Natural killer cell treated with Interleukin-12 subunit alpha and Interleukin-12 subunit beta and Interleukin-15 and Interleukin-18, amount 100 ng/mL, for 72 hours (primary cell): Measurements from ENCODE around the gene ZMPSTE24. TPM values are rescaled to one million over a fixed set of nuclear protein-coding genes. Genes with fewer than 3 reads are reported as not detected.
A peak's percentile ranks its signal among the peaks of the same experiment; 100 is the strongest.
"Not testable (repeated sequence)": the region's sequence is repeated elsewhere in the genome, so short reads cannot be mapped to it uniquely, and the experiment has no call there.

ENCODE experiments used
- ATAC-seq, 2 donors: fragments of 150-1000 bp; cut with Tn5 transposase in 1 of 2; sonication (Bioruptor Pico), chemical (Tn5 transposase) in 1 of 2; 2 replicates each; pipeline ENCODE4 v1.10.0; 2021
- DNase-seq: peaks from one replicate; pipeline ENCODE4 v3.0.0; 2022; ENCODE audit warnings: low spot score
- H3K27ac Mint-ChIP-seq, 2 donors: 1 replicate in 1 of 2; 2 replicates in 1 of 2; pipeline ENCODE4 v1.8.0; 2022; ENCODE audit warnings: mixed read lengths in 2 of 2, mild to moderate bottlenecking in 1 of 2, moderate library complexity in 1 of 2
- H3K27me3 Mint-ChIP-seq, 2 donors: 1 replicate in 1 of 2; 2 replicates in 1 of 2; pipeline ENCODE4 v1.8.0; 2022; ENCODE audit warnings: mixed read lengths in 2 of 2
- H3K36me3 Mint-ChIP-seq: one replicate; pipeline ENCODE4 v1.8.0; 2022; ENCODE audit warnings: mixed read lengths
- H3K4me1 Mint-ChIP-seq, 2 donors: 1 replicate in 1 of 2; 2 replicates in 1 of 2; pipeline ENCODE4 v1.8.0; 2022; ENCODE audit warnings: low read depth in 2 of 2, mixed read lengths in 2 of 2, mild to moderate bottlenecking in 1 of 2
- H3K4me3 Mint-ChIP-seq: one replicate; pipeline ENCODE4 v1.8.0; 2022; ENCODE audit warnings: mixed read lengths
- H3K9me3 Mint-ChIP-seq: 2 replicates; pipeline ENCODE4 v1.8.0; 2022; ENCODE audit warnings: mixed read lengths
- total RNA-seq, 2 donors: library from RNA; stranded (reverse); gene quantifications; one replicate each; pipeline ENCODE4 v1.2.3, GENCODE V29; 2022

Gene ZMPSTE24
- total RNA-seq, result 10 to 100 TPM; 36.9 to 38.5 TPM

- H3K27me3 Mint-ChIP-seq, result no peaks in the 10 kb centered on the region
- peak within 1 kb of the TSS; percentile 97 for H3K4me3 Mint-ChIP-seq
- H3K36me3 Mint-ChIP-seq, result peaks cover 26% of the 10 kb centered on the region
- DNase-seq (peak; percentile 97), ATAC-seq (peak; percentile 98 to 99)
- H3K27ac Mint-ChIP-seq, result peak within 1 kb of the TSS; percentile 99
- peaks cover 18 to 22% of the 10 kb centered on the region in 2 donors for H3K4me1 Mint-ChIP-seq
- no peaks in the 10 kb centered on the region for H3K9me3 Mint-ChIP-seq
Measured at GRCh38 chr1:40257688-40258444, at the start of gene ZMPSTE24. TSS of gene ZMPSTE24 (plus strand) at chr1:40258236. CDS start at chr1:40258272, 36 bp downstream.

- peaks cover 7 to 15% of the 10 kb centered on the region in 2 donors for H3K4me1 Mint-ChIP-seq
- no peak for ATAC-seq
- DNase-seq, result no peak
- H3K4me3 Mint-ChIP-seq, result no peak overlapping the region
- H3K36me3 Mint-ChIP-seq, result peaks cover 23% of the 10 kb centered on the region
- peak overlapping the region in 1 of 2 donors; percentile 7 for H3K27ac Mint-ChIP-seq
- no peaks in the 10 kb centered on the region for H3K27me3 Mint-ChIP-seq
- no peaks in the 10 kb centered on the region for H3K9me3 Mint-ChIP-seq
Measured at GRCh38 chr1:40210511-40211204, 47.4 kb upstream of the ZMPSTE24 start.

DNA sequence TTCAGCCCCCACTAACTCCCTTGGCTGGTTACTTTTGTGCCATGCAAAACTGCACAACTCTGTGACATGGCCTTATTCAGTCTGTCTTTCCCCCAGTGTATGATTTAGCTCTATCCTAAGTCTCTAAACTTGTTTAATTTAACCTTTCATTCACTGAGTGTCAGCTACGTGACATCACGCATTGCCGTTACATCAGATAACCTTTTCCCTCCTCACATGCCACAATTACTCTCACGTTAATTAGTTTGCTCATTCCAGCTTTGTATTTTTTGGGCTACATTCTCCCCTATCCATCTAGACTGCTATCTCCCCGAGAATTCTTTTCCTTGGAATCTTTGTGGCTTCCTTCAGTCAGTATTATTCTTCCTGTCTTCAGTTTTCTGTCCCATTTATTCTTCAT, 39.7 kb upstream of the ZMPSTE24 start:
- H3K36me3 Mint-ChIP-seq, result peaks cover 6% of the 10 kb centered on the region
- DNase-seq (no peak), ATAC-seq (no peak)
- no peak overlapping the region for H3K4me3 Mint-ChIP-seq
- peaks cover 6 to 7% of the 10 kb centered on the region in 2 donors for H3K4me1 Mint-ChIP-seq
- no peaks in the 10 kb centered on the region for H3K9me3 Mint-ChIP-seq
- H3K27me3 Mint-ChIP-seq, result no peaks in the 10 kb centered on the region
- no peak overlapping the region for H3K27ac Mint-ChIP-seq

GRCh38 chr1:40221471-40221905, 36.5 kb upstream of the ZMPSTE24 start:
- DNase-seq, H3K4me3 Mint-ChIP-seq, H3K27me3 Mint-ChIP-seq, H3K9me3 Mint-ChIP-seq, H3K27ac Mint-ChIP-seq, ATAC-seq, H3K36me3 Mint-ChIP-seq: not testable (repeated sequence)
- H3K4me1 Mint-ChIP-seq, result peaks cover 9 to 11% of the 10 kb centered on the region in 2 donors

DNA sequence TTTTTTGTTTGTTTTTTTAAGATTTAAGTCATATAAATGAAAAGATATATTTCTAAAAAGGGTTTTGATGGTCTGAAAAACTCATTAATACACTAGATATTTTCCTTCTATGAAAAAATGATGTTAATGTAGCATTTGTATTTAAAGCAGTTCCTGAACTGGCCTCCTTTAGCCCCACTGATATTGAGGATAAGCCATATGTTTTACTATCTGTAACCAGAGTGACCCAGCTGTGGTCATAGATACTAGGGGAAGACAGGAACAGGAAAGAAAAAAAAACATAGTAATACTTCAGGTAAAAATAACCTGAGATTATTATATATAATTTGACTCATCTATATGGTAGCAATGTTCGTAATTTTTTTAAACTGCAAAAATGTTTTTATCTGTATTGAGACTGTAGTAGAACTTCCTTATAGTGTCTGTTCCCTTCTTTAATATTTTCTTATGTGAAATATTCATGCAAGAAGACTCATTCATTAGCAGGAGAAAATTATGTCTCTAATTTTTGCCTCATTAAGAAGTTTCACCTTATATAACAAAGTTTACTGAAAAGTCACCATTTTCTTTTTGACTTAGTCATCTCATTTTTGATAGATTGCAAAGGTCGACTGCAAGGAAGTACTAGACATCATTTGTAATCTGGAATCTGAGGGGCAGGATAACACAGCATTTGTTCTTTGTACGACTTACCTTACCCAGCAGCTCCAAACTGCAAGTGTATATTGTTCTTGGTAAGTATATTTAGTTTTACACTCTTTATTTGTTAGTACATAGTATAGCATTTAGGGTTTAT, 35.9 kb upstream of the ZMPSTE24 start:
- H3K4me1 Mint-ChIP-seq, result peaks cover 9 to 11% of the 10 kb centered on the region in 2 donors

DNA sequence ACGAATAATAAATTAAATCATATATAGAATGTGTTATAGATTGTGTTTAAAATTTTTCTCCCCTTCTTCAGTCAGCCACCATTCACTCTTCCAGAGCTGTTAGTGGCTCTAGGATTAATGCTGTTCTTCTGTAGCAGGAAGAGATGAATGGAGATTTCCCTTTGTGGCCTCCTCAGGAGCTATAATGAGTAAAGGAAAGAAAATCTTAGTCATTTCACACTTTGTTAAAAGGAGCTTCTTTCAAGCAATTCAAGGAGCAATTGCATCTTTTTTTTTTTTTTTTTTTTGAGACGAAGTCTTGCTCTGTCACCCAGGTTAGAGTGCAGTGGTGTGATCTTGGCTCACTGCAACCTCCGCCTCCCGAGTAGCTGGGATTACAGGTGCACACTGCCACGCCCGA, 34.0 kb upstream of the ZMPSTE24 start:
- DNase-seq (no peak), ATAC-seq (peak in 1 of 2 donors; percentile 80)
- Mint-ChIP-seq H3K4me3 (peak overlapping the region; percentile 16), H3K9me3 (no peaks in the 10 kb centered on the region), H3K27me3 (no peaks in the 10 kb centered on the region), H3K4me1 (peaks cover 6 to 9% of the 10 kb centered on the region in 2 donors), H3K27ac (no peak overlapping the region), H3K36me3 (no peaks in the 10 kb centered on the region)

More for the DNA sequence above, 35.9 kb upstream of the ZMPSTE24 start:
- peaks cover 6% of the 10 kb centered on the region for H3K36me3 Mint-ChIP-seq
- H3K27ac Mint-ChIP-seq, result no peak overlapping the region
- ATAC-seq, result no peak
- DNase-seq, result no peak
- H3K27me3 Mint-ChIP-seq, result no peaks in the 10 kb centered on the region
- no peaks in the 10 kb centered on the region for H3K9me3 Mint-ChIP-seq
- H3K4me3 Mint-ChIP-seq, result no peak overlapping the region

DNA sequence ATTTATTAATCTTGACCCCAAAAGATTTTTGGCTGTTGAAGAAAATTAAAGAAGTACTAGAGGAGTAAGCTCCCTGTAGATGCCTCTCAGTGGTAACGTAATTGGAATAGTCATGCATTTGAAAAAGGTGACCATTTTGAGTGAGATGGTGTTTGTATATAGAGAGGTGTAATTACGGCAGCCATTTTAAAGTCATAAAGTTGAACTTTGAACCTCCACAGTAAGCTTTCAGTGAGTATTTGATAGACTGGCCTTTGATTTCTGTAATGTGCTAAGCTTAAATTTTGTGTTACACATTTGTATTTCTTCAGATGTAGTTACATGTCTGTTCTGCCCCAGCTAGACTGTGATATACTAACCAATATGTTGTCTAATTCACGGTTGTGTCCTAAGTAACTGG, 31.8 kb upstream of the ZMPSTE24 start:
- ATAC-seq, result no peak
- Mint-ChIP-seq H3K36me3 (peaks cover 7% of the 10 kb centered on the region), H3K27ac (no peak overlapping the region), H3K9me3 (no peaks in the 10 kb centered on the region), H3K4me3 (no peak overlapping the region), H3K4me1 (peaks cover 8 to 17% of the 10 kb centered on the region in 2 donors), H3K27me3 (no peaks in the 10 kb centered on the region)
- DNase-seq, result no peak

- Mint-ChIP-seq H3K27ac (no peak overlapping the region), H3K4me3 (no peak overlapping the region), H3K27me3 (no peaks in the 10 kb centered on the region), H3K4me1 (peaks cover 5 to 11% of the 10 kb centered on the region in 2 donors), H3K9me3 (no peaks in the 10 kb centered on the region), H3K36me3 (peaks cover 28% of the 10 kb centered on the region)
- no peak for DNase-seq
- ATAC-seq, result peak in 1 of 2 donors; percentile 57
Measured at GRCh38 chr1:40232444-40232843, 25.6 kb upstream of the ZMPSTE24 start.

- Mint-ChIP-seq H3K27me3 (no peaks in the 10 kb centered on the region), H3K36me3 (peaks cover 25% of the 10 kb centered on the region)
Measured at GRCh38 chr1:40239626-40240025, 18.4 kb upstream of the ZMPSTE24 start.

GRCh38 chr1:40240390-40240789, 17.6 kb upstream of the ZMPSTE24 start:
- ATAC-seq, result no peak
- no peak overlapping the region for H3K27ac Mint-ChIP-seq
- no peaks in the 10 kb centered on the region for H3K9me3 Mint-ChIP-seq
- no peak overlapping the region for H3K4me3 Mint-ChIP-seq
- DNase-seq, result no peak
- no peaks in the 10 kb centered on the region for H3K27me3 Mint-ChIP-seq
- peaks cover 21 to 22% of the 10 kb centered on the region in 2 donors for H3K4me1 Mint-ChIP-seq
- H3K36me3 Mint-ChIP-seq, result peaks cover 25% of the 10 kb centered on the region

More at GRCh38 chr1:40239626-40240025, 18.4 kb upstream of the ZMPSTE24 start:
- Mint-ChIP-seq H3K4me1 (peaks cover 13 to 19% of the 10 kb centered on the region in 2 donors), H3K4me3 (no peak overlapping the region), H3K27ac (no peak overlapping the region), H3K9me3 (no peaks in the 10 kb centered on the region)
- DNase-seq (no peak), ATAC-seq (no peak)

- Mint-ChIP-seq H3K9me3 (no peaks in the 10 kb centered on the region), H3K36me3 (peaks cover 18% of the 10 kb centered on the region), H3K4me1 (peaks cover 27 to 28% of the 10 kb centered on the region in 2 donors), H3K27ac (peak overlapping the region; percentile 50 to 72), H3K27me3 (no peaks in the 10 kb centered on the region), H3K4me3 (peak overlapping the region; percentile 74)
- no peak for DNase-seq
- peak; percentile 11 to 28 for ATAC-seq
Measured at GRCh38 chr1:40241362-40241761, 16.7 kb upstream of the ZMPSTE24 start.

DNA sequence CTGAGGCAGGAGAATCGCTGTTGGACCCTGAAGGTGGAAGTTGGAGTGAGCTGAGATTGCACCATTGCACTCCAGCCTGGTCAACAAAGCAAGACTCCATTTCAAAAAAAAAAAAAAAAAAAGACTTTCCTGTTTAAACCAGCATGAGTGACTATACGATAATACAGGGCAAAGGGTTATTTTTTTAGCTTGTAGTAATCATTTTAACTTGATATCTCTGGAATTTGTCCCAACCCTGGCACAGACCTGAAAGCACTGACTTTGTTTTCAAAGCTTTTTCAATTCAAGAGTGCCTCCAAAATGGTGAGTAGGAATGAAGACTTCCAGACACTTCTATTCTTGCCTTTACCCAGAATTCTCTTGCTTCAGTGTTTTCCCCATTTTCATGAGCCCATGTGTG, 14.7 kb upstream of the ZMPSTE24 start:
- no peaks in the 10 kb centered on the region for H3K27me3 Mint-ChIP-seq
- DNase-seq (no peak), ATAC-seq (no peak)
- H3K9me3 Mint-ChIP-seq, result no peaks in the 10 kb centered on the region
- H3K36me3 Mint-ChIP-seq, result peaks cover 2% of the 10 kb centered on the region
- H3K4me1 Mint-ChIP-seq, result peaks cover 25 to 27% of the 10 kb centered on the region in 2 donors
- H3K4me3 Mint-ChIP-seq, result no peak overlapping the region
- H3K27ac Mint-ChIP-seq, result no peak overlapping the region

- Mint-ChIP-seq H3K4me3 (no peak overlapping the region), H3K36me3 (no peaks in the 10 kb centered on the region), H3K9me3 (no peaks in the 10 kb centered on the region), H3K27ac (peak overlapping the region in 1 of 2 donors; percentile 56), H3K27me3 (no peaks in the 10 kb centered on the region), H3K4me1 (peaks cover 25 to 27% of the 10 kb centered on the region in 2 donors)
- ATAC-seq (no peak), DNase-seq (no peak)
Measured at GRCh38 chr1:40244138-40244744, 13.8 kb upstream of the ZMPSTE24 start.
